Ishikawa (cell line): ENCODE data around the gene GPD1L.
A peak's percentile ranks its signal among the peaks of the same experiment; 100 is the strongest.

ENCODE experiments used
- CEBPB ChIP-seq: IDR thresholded peaks from 2 replicates; pipeline ENCODE4 v1.6.1; 2012
- CREB1 ChIP-seq: IDR thresholded peaks from 2 replicates; pipeline ENCODE4 v1.6.1; 2012; ENCODE audit warnings: low read depth
- EGR1 ChIP-seq: IDR thresholded peaks from 2 replicates; pipeline ENCODE4 v1.6.1; 2012
- EP300 ChIP-seq: IDR thresholded peaks from 2 replicates; pipeline ENCODE4 v1.6.1; 2012; ENCODE audit warnings: borderline replicate concordance
- FOXM1 ChIP-seq: IDR thresholded peaks from 2 replicates; pipeline ENCODE4 v1.6.1; 2012; ENCODE audit warnings: low read depth, borderline replicate concordance
- NFIC ChIP-seq: IDR thresholded peaks from 2 replicates; pipeline ENCODE4 v1.6.1; 2012
- RAD21 ChIP-seq: IDR thresholded peaks from 2 replicates; pipeline ENCODE4 v1.6.1; 2012; ENCODE audit warnings: low read depth
- TCF12 ChIP-seq: IDR thresholded peaks from 2 replicates; pipeline ENCODE4 v1.6.1; 2012; ENCODE audit warnings: low read depth
- TEAD4 ChIP-seq: IDR thresholded peaks from 2 replicates; pipeline ENCODE4 v1.6.1; 2012
- YY1 ChIP-seq: IDR thresholded peaks from 2 replicates; pipeline ENCODE4 v1.6.1; 2012; ENCODE audit warnings: low read depth
- ZBTB7A ChIP-seq: IDR thresholded peaks from 2 replicates; pipeline ENCODE4 v1.6.1; 2012; ENCODE audit warnings: low read depth
- TF ChIP-seq, protein P1 (sequence below): IDR thresholded peaks from 2 replicates; pipeline ENCODE4 v1.6.1; 2012
- TF ChIP-seq, protein P2 (sequence below): IDR thresholded peaks from 2 replicates; pipeline ENCODE4 v1.6.1; 2012
- TF ChIP-seq, protein P3 (sequence below): IDR thresholded peaks from 2 replicates; pipeline ENCODE4 v1.6.1; 2012; ENCODE audit warnings: low read depth, mild to moderate bottlenecking

GPD1L gene

DNA sequence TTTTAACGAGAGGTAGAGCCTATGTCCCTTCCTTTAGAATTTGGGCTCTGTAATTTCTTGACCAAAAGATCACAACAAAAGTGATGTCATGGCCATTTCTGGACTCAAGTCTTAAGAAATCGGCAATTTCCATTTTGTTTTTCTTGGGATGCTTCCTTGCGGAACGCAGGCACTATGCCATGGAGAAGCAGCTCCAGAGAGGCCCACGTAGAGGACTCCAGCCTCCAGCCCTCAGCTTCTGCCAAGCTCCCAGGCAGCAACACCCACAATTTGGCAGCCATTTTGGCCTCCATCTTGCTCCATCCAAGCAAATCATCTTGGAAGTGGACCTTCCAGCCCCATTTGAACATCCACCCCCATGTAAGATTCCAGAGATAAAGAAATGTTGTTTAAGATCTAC is 6.0 kb upstream of the GPD1L start:
- TF ChIP-seq CEBPB (no peak), FOXM1 (no peak), CREB1 (no peak), TEAD4 (no peak), YY1 (no peak), ZBTB7A (no peak), EGR1 (no peak)
- TF ChIP-seq, protein P1, sequence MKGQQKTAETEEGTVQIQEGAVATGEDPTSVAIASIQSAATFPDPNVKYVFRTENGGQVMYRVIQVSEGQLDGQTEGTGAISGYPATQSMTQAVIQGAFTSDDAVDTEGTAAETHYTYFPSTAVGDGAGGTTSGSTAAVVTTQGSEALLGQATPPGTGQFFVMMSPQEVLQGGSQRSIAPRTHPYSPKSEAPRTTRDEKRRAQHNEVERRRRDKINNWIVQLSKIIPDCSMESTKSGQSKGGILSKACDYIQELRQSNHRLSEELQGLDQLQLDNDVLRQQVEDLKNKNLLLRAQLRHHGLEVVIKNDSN = no peak
- TF ChIP-seq, protein P2, sequence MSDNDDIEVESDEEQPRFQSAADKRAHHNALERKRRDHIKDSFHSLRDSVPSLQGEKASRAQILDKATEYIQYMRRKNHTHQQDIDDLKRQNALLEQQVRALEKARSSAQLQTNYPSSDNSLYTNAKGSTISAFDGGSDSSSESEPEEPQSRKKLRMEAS = no peak
- TF ChIP-seq, protein P3, sequence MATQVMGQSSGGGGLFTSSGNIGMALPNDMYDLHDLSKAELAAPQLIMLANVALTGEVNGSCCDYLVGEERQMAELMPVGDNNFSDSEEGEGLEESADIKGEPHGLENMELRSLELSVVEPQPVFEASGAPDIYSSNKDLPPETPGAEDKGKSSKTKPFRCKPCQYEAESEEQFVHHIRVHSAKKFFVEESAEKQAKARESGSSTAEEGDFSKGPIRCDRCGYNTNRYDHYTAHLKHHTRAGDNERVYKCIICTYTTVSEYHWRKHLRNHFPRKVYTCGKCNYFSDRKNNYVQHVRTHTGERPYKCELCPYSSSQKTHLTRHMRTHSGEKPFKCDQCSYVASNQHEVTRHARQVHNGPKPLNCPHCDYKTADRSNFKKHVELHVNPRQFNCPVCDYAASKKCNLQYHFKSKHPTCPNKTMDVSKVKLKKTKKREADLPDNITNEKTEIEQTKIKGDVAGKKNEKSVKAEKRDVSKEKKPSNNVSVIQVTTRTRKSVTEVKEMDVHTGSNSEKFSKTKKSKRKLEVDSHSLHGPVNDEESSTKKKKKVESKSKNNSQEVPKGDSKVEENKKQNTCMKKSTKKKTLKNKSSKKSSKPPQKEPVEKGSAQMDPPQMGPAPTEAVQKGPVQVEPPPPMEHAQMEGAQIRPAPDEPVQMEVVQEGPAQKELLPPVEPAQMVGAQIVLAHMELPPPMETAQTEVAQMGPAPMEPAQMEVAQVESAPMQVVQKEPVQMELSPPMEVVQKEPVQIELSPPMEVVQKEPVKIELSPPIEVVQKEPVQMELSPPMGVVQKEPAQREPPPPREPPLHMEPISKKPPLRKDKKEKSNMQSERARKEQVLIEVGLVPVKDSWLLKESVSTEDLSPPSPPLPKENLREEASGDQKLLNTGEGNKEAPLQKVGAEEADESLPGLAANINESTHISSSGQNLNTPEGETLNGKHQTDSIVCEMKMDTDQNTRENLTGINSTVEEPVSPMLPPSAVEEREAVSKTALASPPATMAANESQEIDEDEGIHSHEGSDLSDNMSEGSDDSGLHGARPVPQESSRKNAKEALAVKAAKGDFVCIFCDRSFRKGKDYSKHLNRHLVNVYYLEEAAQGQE = no peak

GRCh38 chr3:32102289-32102688 is 4.1 kb upstream of the GPD1L start:
- TF ChIP-seq EP300 = no peak
- no peak for TF ChIP-seq TCF12

DNA sequence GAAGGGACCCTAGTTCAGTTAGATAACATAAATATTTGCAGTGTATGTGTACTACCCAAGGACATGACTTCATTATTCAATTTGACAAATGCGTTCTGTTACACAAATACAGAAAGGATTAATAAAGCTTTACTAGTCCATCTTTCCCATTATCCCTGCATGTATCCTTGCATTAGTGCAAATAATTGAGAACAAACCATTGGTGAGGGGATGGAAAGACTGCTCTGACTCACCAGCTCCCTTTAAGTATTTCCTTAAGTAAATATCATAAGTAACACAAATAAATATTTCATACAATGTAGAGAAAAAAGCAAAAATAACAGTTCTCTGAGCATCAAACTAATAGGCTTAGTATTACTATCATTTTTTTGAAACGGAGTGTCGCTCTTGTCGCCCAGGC is 1.9 kb upstream of the GPD1L start:
- no peak for TF ChIP-seq CEBPB
- no peak for TF ChIP-seq EGR1
- no peak for TF ChIP-seq ZBTB7A
- no peak for TF ChIP-seq TCF12
- TF ChIP-seq RAD21 = no peak

DNA sequence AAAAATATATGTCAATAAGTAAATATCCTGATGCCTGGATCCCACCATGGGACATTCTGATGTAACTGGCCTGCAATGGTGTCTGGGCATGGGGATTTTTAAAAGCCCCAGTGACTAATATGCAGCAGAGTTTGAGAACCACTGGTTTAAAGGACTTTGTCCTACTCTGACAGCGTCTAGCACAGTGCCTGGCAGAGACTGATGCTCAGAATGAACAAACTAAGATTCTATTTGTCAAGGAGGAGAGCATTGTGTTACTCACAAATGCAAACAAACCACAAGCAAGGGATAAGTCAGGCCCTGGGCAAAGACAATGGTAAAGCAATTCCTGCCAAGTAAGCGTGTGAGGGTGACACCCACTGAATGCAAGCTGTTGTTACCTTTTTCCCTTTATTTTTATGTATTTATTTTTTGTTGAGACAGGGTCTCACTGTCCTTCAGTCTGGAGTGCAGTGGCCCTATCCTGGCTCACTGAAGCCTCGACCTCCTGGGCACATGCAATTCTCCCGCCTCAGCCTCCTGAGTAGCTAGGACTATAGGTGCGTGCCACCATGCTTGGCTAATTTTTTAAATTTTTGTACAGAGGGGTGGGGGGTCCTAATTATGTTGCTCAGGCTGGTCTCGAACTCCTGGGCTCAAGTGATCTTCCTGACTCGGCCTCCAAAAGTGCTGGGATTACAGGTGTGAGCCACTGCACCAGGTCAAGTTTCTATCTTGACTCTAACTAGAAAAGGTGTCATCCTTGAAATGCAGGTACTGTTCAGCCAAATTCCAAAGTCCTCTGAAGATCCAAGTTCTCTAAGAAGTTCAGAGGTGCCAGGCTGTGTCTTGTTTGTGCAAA is 909 bp upstream of the GPD1L start:
- TF ChIP-seq, protein P2 = no peak
- no peak for TF ChIP-seq ZBTB7A
- no peak for TF ChIP-seq RAD21
- no peak for TF ChIP-seq TEAD4
- TF ChIP-seq NFIC = no peak
- no peak for TF ChIP-seq EP300
- no peak for TF ChIP-seq CREB1
- TF ChIP-seq TCF12 = no peak
- TF ChIP-seq EGR1 = no peak
- TF ChIP-seq, protein P3 = no peak
- TF ChIP-seq, protein P1 = no peak
- TF ChIP-seq CEBPB = no peak

DNA sequence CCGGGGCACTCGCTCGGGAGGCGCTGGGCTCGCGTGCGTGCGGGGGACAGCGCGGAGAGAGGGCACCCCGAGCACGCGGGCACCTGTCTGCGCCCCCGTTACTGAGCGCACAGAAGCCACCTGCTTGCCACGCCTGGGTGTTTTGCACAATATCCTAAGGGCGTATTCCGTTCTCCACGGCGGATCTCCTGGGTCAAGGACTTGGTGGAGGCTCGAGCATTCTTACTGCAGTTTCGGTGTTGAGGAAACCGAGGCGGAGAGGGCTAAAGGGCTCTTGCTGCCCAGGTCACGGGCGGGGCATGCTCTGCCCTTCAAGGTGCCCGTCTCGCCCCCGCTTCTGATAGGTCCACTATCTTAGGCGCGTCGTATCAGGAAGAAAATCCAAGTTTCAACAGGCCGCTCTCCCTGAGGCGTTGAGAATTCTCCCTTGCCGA is 526 bp downstream of the GPD1L start:
- TF ChIP-seq ZBTB7A (no peak), TCF12 (no peak), CEBPB (peak; percentile 61; the same call in 1 of the 2 replicates), RAD21 (no peak)
- TF ChIP-seq, protein P2 = peak; percentile 66

- peak; percentile 70 for TF ChIP-seq NFIC
- TF ChIP-seq, protein P2 = no peak
Measured at GRCh38 chr3:32109256-32109655, 2.8 kb downstream of the GPD1L start.

DNA sequence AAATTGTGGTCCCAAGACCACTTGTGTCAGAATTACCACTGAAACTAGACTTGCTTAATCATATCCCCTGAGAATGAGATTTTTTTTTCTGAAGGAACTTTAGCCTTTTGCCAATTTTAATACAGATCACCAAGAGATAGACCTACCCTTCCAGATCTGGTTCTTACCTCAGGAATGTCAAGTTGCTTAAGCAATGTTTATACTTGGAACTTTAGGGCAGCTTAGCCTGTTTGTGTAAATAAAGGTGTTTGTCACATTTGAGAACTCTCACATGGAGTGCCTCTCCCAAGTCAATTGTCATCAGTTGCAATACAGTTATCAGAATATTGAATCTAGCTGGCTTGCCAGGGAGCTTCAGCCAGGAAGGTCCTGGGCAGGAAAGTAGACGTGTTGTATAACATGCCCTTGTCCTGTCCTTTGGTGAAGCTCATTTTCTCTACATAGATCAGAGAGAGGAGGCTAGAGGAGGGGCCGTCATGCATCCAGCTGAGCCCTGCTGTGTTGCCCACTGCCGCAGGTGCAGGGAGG is 3.9 kb downstream of the GPD1L start:
- no peak for TF ChIP-seq RAD21
- TF ChIP-seq, protein P2 = no peak
- no peak for TF ChIP-seq YY1
- no peak for TF ChIP-seq TCF12
- TF ChIP-seq ZBTB7A = no peak
